Measurements from ENCODE around the gene ZDHHC22. TPM values are rescaled to one million over a fixed set of nuclear protein-coding genes. Genes with fewer than 3 reads are reported as not detected.

ZDHHC22 gene
- total RNA-seq, 1 donor from 2014 or later = 0.30 TPM

DNA sequence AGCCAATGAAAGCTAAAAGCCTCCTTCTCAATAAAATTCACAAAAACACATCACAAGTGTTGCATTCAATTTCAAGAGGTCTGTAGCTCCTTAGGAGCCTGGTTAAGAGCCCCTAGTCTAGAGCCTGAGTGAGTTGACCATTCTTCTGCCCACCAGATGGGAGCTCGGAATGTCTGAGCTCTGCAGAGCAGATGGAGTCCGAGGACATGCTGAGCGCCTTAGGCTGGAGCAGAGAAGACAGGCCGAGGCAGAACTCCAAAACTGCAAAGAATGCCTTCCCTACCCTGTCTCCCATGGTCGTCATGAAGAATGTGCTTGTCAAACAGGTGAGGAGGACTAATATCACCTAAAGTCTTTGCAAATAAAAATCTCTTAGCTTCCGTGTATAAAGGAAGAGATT lies 31.9 kb downstream of the ZDHHC22 start:
- no peaks in the 10 kb centered on the region for H3K9me3 Mint-ChIP-seq (ENCODE audit: low read depth)
- peaks cover 27% of the 10 kb centered on the region for H3K36me3 Mint-ChIP-seq (ENCODE audit: low read depth)
- TF ChIP-seq, protein P1, sequence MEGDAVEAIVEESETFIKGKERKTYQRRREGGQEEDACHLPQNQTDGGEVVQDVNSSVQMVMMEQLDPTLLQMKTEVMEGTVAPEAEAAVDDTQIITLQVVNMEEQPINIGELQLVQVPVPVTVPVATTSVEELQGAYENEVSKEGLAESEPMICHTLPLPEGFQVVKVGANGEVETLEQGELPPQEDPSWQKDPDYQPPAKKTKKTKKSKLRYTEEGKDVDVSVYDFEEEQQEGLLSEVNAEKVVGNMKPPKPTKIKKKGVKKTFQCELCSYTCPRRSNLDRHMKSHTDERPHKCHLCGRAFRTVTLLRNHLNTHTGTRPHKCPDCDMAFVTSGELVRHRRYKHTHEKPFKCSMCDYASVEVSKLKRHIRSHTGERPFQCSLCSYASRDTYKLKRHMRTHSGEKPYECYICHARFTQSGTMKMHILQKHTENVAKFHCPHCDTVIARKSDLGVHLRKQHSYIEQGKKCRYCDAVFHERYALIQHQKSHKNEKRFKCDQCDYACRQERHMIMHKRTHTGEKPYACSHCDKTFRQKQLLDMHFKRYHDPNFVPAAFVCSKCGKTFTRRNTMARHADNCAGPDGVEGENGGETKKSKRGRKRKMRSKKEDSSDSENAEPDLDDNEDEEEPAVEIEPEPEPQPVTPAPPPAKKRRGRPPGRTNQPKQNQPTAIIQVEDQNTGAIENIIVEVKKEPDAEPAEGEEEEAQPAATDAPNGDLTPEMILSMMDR (IDR thresholded peaks at IDR 0.05) = no peak
- no peak overlapping the region for H3K4me3 Mint-ChIP-seq (ENCODE audit: unreplicated experiment)
- H3K4me1 Mint-ChIP-seq (ENCODE audit: low read depth) = peaks cover 14% of the 10 kb centered on the region
- no peak overlapping the region for H3K27ac Mint-ChIP-seq (ENCODE audit: unreplicated experiment)
- no peaks in the 10 kb centered on the region for H3K27me3 Mint-ChIP-seq (ENCODE audit: low read depth)
- DNase-seq (ENCODE audit: low spot score) = no peak

DNA sequence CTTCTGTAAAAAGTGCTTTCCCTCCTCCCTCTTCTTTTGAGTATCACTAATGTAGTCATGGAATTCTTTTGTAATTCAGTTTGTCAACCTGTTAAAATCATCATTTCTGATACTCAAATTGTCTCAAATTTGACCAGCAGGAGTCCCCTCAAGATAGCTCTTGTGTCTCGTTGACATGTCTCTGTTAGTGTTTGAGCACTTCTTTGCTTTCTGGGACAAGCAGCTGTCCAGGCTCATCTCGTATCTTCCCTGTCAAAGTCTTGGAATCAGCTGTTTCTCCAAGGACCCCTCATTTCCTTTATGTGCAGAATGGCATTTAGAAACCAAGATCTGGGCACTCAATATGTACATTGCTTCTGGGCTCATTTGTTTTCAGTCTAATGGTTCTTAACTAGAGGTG lies 32.8 kb downstream of the ZDHHC22 start:
- H3K4me3 Mint-ChIP-seq (ENCODE audit: unreplicated experiment) = no peak overlapping the region

DNA sequence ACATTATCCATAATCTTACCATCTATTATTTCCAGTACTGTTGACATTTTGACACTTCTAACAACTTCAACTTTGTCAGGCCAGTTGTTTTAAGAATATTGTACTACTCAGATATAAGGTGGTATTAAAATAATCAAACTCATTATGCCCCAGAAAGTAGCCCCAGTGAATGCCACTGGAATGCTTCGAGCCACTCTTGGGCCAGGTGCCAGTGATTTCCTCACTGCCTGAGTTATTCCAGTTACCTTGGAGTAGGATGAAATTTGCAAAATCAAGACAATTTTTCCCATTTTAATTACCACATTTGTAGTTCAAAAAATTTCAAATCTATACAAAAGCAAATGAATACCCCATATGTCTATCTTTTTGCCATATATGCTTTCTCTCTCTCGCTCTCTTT lies 34.4 kb downstream of the ZDHHC22 start:
- TF ChIP-seq, protein P1 (IDR thresholded peaks at IDR 0.05) = no peak
- Mint-ChIP-seq H3K9me3 (ENCODE audit: low read depth) (no peaks in the 10 kb centered on the region), H3K36me3 (ENCODE audit: low read depth) (peaks cover 14% of the 10 kb centered on the region), H3K4me3 (ENCODE audit: unreplicated experiment) (no peak overlapping the region), H3K4me1 (ENCODE audit: low read depth) (peaks cover 20% of the 10 kb centered on the region), H3K27me3 (ENCODE audit: low read depth) (no peaks in the 10 kb centered on the region), H3K27ac (ENCODE audit: unreplicated experiment) (no peak overlapping the region)
- DNase-seq (ENCODE audit: low spot score) = no peak

More for the DNA sequence above, 32.8 kb downstream of the ZDHHC22 start:
- no peaks in the 10 kb centered on the region for H3K27me3 Mint-ChIP-seq (ENCODE audit: low read depth)
- H3K27ac Mint-ChIP-seq (ENCODE audit: unreplicated experiment) = no peak overlapping the region
- no peak for DNase-seq (ENCODE audit: low spot score)
- TF ChIP-seq, protein P1 (IDR thresholded peaks at IDR 0.05) = no peak
- H3K36me3 Mint-ChIP-seq (ENCODE audit: low read depth) = peaks cover 19% of the 10 kb centered on the region
- H3K4me1 Mint-ChIP-seq (ENCODE audit: low read depth) = peaks cover 14% of the 10 kb centered on the region
- H3K9me3 Mint-ChIP-seq (ENCODE audit: low read depth) = no peaks in the 10 kb centered on the region

DNA sequence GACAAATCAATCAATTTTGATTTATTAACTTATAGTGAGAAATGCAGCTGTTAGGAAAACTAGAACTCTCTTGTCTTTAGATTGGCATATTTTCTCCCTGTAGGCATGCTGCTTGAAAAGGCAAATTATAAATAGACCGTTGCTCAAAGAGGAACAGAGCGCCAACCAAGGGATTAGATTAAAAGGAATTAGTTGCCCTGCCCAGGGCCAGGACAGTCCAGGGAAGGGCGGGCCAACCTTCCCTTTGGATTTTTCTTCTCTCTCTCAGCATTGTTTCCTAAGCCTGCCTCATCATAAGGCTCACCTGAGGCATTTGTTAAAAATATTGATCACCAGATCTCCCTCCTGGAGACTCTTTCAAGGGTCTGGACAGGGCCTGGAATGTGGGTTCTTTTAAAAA lies 34.9 kb downstream of the ZDHHC22 start:
- no peaks in the 10 kb centered on the region for H3K9me3 Mint-ChIP-seq (ENCODE audit: low read depth)
- H3K27me3 Mint-ChIP-seq (ENCODE audit: low read depth) = no peaks in the 10 kb centered on the region
- H3K4me3 Mint-ChIP-seq (ENCODE audit: unreplicated experiment) = no peak overlapping the region
- DNase-seq (ENCODE audit: low spot score) = no peak
- peaks cover 14% of the 10 kb centered on the region for H3K36me3 Mint-ChIP-seq (ENCODE audit: low read depth)
- peaks cover 20% of the 10 kb centered on the region for H3K4me1 Mint-ChIP-seq (ENCODE audit: low read depth)
- TF ChIP-seq, protein P1 (IDR thresholded peaks at IDR 0.05) = no peak
- no peak overlapping the region for H3K27ac Mint-ChIP-seq (ENCODE audit: unreplicated experiment)

DNA sequence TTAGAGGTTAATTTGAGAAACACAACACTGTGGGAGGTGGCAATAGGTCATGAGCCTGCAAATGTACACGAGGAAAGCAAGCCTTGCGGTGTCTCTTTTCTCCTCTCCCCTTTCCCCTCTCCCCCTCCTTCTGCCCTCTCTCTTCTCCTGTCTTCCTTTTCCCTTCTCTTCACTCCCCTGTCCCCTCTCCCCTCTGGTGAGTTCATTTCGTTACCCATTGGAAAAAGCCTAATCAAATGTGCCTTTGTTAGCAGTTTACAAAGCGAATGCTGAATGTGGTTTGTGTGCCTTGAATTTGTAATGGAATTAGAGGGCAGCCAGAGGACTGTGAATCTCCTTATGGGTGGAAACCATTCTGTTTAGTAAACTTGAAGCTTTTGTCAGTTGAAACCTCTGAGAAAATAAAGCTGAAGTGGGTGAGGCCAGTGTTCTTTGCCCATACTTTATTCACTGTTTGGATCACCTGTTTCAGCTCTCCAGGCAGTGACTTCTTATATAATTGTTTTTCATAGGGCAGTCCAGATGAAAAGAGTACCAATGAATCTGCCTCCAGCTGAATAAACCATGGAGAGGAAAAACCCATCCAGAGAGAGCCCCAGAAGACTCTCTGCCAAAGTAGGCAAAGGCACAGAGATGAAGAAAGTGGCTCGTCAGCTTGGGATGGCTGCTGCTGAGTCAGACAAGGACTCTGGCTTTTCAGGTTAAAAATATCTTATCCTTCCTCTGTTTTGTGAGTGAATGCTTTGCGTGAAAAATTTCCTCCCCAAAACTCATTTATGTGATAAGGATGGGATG lies 36.2 kb downstream of the ZDHHC22 start:
- Mint-ChIP-seq H3K4me3 (ENCODE audit: unreplicated experiment) (no peak overlapping the region), H3K27ac (ENCODE audit: unreplicated experiment) (peak overlapping the region; percentile 5), H3K9me3 (ENCODE audit: low read depth) (no peaks in the 10 kb centered on the region), H3K36me3 (ENCODE audit: low read depth) (peaks cover 12% of the 10 kb centered on the region), H3K27me3 (ENCODE audit: low read depth) (no peaks in the 10 kb centered on the region), H3K4me1 (ENCODE audit: low read depth) (peaks cover 12% of the 10 kb centered on the region)
- TF ChIP-seq, protein P1 (IDR thresholded peaks at IDR 0.05) = no peak
- no peak for DNase-seq (ENCODE audit: low spot score)

Data from chondrocyte (in vitro differentiated cells).